Measurements from ENCODE around the gene DHX16.
A peak's percentile ranks its signal among the peaks of the same experiment; 100 is the strongest.

The DHX16 gene

GRCh38 chr6:30686009-30686907 lies 13.5 kb upstream of the DHX16 start, which contains the start of gene PPP1R18:
Gene PPP1R18, minus strand, starts transcription at chr6:30686645. Its CDS starts 627 bp downstream, at chr6:30686018.
- H3K4me3 ChIP-seq (ENCODE audit: low read depth, low read length) = peak within 1 kb of the TSS; percentile 89
- DNase-seq (ENCODE audit: low read depth) = peak; percentile 57
- TF ChIP-seq CTCF (conservative IDR thresholded peaks at IDR 0.05; ENCODE audit: low read depth, low read length) = no peak

GRCh38 chr6:30685157-30686008 lies 12.6 kb upstream of the DHX16 start:
- peak overlapping the region; percentile 89 for H3K4me3 ChIP-seq (ENCODE audit: low read depth, low read length)
- no peak for DNase-seq (ENCODE audit: low read depth)
- peak; percentile 49 for TF ChIP-seq CTCF (conservative IDR thresholded peaks at IDR 0.05; ENCODE audit: low read depth, low read length)

GRCh38 chr6:30684386-30685156 lies 11.8 kb upstream of the DHX16 start:
- TF ChIP-seq CTCF (conservative IDR thresholded peaks at IDR 0.05; ENCODE audit: low read depth, low read length) = no peak
- peak overlapping the region; percentile 89 for H3K4me3 ChIP-seq (ENCODE audit: low read depth, low read length)
- peak; percentile 46 for DNase-seq (ENCODE audit: low read depth)

GRCh38 chr6:30683980-30684338 lies 11.2 kb upstream of the DHX16 start:
- no peak for DNase-seq (ENCODE audit: low read depth)
- H3K4me3 ChIP-seq (ENCODE audit: low read depth, low read length) = peak overlapping the region; percentile 89
- no peak for TF ChIP-seq CTCF (conservative IDR thresholded peaks at IDR 0.05; ENCODE audit: low read depth, low read length)

- DNase-seq (ENCODE audit: low read depth) = no peak
- peak overlapping the region; percentile 89 for H3K4me3 ChIP-seq (ENCODE audit: low read depth, low read length)
- no peak for TF ChIP-seq CTCF (conservative IDR thresholded peaks at IDR 0.05; ENCODE audit: low read depth, low read length)
Observed at GRCh38 chr6:30683183-30683979, 10.6 kb upstream of the DHX16 start.
